PC-9 (cell line): ENCODE data around the gene ALKBH6. TPM values are rescaled to one million over a fixed set of nuclear protein-coding genes. Genes with fewer than 3 reads are reported as not detected.
"Not testable (repeated sequence)": the region's sequence is repeated elsewhere in the genome, so short reads cannot be mapped to it uniquely, and the experiment has no call there.

Experiments used
- BruUV-seq: library from RNA; stranded (reverse); fragments of 400-500 nt; replicated peaks from 2 replicates; lab custom pipeline; 2021; lab: Mats Ljungman, UMichigan
- CTCF ChIA-PET: fragments of 300-600 bp; sonication (Branson Sonifier 250); formaldehyde crosslinking; loops from one replicate; lab custom pipeline; 2022; ENCODE audit warnings: antibody characterized with exemption; lab: Charles Lee
- POLR2A ChIA-PET: fragments of 300-600 bp; sonication (Branson Sonifier 250); formaldehyde crosslinking; loops from one replicate; lab custom pipeline; 2022; ENCODE audit warnings: antibody characterized with exemption; ENCODE audit not compliant: unreplicated experiment; lab: Charles Lee
- DNase-seq, 2 experiments: peaks; one replicate each; pipeline versions ENCODE4 v3.0.0 to v3.0.0-alpha.2; 2015 to 2022; ENCODE audit warnings: mixed read lengths in 1 of 2
- H2AFZ ChIP-seq: fragments of 200-600 bp; sonication (generic); 2 replicates; pipeline ENCODE4 v1.8.1; 2017; ENCODE audit warnings: antibody characterized with exemption
- H3F3A ChIP-seq: fragments of 200-600 bp; sonication (generic); 2 replicates; pipeline ENCODE4 v1.8.1; 2017; ENCODE audit warnings: antibody characterized with exemption, mild to moderate bottlenecking, low read depth; ENCODE audit not compliant: insufficient read depth
- H3K27ac ChIP-seq: fragments of 200-600 bp; sonication (generic); 2 replicates; pipeline ENCODE4 v1.6.1; 2016; ENCODE audit warnings: mixed run types
- H3K27me3 ChIP-seq: fragments of 200-600 bp; sonication (generic); 2 replicates; pipeline ENCODE4 v1.6.1; 2016; ENCODE audit warnings: low read depth, mixed run types; ENCODE audit not compliant: insufficient read depth
- H3K36me3 ChIP-seq: fragments of 200-600 bp; sonication (generic); 2 replicates; pipeline ENCODE4 v1.6.1; 2016; ENCODE audit warnings: low read depth, mixed run types
- H3K4me1 ChIP-seq: fragments of 200-600 bp; sonication (generic); replicated peaks from 2 replicates; pipeline ENCODE4 v1.6.1; 2016; ENCODE audit warnings: mixed run types; ENCODE audit not compliant: insufficient read depth
- H3K4me2 ChIP-seq: fragments of 200-600 bp; sonication (generic); 2 replicates; pipeline ENCODE4 v1.6.1; 2017; ENCODE audit warnings: mixed run types
- H3K4me3 ChIP-seq: fragments of 200-600 bp; sonication (generic); 2 replicates; pipeline ENCODE4 v1.6.1; 2016; ENCODE audit warnings: mixed run types
- H3K79me2 ChIP-seq: fragments of 200-600 bp; sonication (generic); 2 replicates; pipeline ENCODE4 v1.6.1; 2017; ENCODE audit warnings: low read depth, mixed run types
- H3K9me2 ChIP-seq: fragments of 200-600 bp; sonication (generic); 2 replicates; pipeline ENCODE4 v1.8.1; 2017; ENCODE audit warnings: mild to moderate bottlenecking; ENCODE audit not compliant: insufficient read depth
- H3K9me3 ChIP-seq: fragments of 200-600 bp; sonication (generic); 2 replicates; pipeline ENCODE4 v1.8.1; 2016; ENCODE audit warnings: low read depth; ENCODE audit not compliant: insufficient read depth
- H4K20me1 ChIP-seq: fragments of 200-600 bp; sonication (generic); 2 replicates; pipeline ENCODE4 v1.8.1; 2017; ENCODE audit not compliant: insufficient read depth
- EZH2 ChIP-seq: fragments of 200-600 bp; sonication (generic); IDR thresholded peaks from 2 replicates; pipeline ENCODE4 v1.8.0; 2017; ENCODE audit warnings: antibody characterized with exemption, low read depth
- intact Hi-C: fragments of 100-400 bp; cut with micrococcal nuclease; formaldehyde crosslinking; loops from one replicate; pipeline ENCODE4 v1.10.0; 2022; ENCODE audit not compliant: unreplicated experiment
- total RNA-seq: library from RNA; stranded (reverse); gene quantifications from 2 replicates; pipeline ENCODE4 v1.2.3, GENCODE V29; 2021
- TF ChIP-seq, protein P1 (sequence below): fragments of 200-600 bp; sonication (generic); conservative IDR thresholded peaks from 2 replicates; pipeline ENCODE4 v1.6.1; 2017; ENCODE audit warnings: mixed run types, antibody characterized with exemption, mild to moderate bottlenecking, moderate library complexity

ALKBH6 gene
- total RNA-seq, 1 experiment from 2014 or later, result 55.1 TPM

DNA sequence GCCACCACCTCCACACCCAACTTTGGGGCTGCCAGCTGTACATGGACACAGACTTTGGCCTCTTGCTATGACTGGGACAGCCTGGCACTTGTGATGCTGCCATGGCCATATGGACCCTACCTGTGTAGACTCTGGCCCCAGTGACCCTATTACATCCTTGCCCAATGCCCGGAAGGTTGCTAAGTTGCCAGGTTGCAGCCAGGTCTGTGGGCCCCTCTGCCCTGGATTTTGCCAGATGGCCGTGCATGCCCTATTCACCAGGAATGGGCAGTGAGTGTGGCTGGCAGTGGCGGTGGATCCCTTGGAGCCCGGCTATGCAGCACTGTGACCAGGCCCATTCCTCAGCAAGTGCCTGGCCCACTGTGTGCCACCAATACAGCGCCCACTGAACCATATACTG, 27.9 kb downstream of the ALKBH6 start:
- TF ChIP-seq, protein P1, sequence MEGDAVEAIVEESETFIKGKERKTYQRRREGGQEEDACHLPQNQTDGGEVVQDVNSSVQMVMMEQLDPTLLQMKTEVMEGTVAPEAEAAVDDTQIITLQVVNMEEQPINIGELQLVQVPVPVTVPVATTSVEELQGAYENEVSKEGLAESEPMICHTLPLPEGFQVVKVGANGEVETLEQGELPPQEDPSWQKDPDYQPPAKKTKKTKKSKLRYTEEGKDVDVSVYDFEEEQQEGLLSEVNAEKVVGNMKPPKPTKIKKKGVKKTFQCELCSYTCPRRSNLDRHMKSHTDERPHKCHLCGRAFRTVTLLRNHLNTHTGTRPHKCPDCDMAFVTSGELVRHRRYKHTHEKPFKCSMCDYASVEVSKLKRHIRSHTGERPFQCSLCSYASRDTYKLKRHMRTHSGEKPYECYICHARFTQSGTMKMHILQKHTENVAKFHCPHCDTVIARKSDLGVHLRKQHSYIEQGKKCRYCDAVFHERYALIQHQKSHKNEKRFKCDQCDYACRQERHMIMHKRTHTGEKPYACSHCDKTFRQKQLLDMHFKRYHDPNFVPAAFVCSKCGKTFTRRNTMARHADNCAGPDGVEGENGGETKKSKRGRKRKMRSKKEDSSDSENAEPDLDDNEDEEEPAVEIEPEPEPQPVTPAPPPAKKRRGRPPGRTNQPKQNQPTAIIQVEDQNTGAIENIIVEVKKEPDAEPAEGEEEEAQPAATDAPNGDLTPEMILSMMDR, result no peak
- H3K4me2 ChIP-seq, result no peak overlapping the region
- H3K36me3 ChIP-seq, result no peaks in the 10 kb centered on the region
- CTCF ChIA-PET, result no interaction called here
- no peaks in the 10 kb centered on the region; the same call in 1 of the 2 replicates for H3K9me3 ChIP-seq
- H3K9me2 ChIP-seq, result no peaks in the 10 kb centered on the region
- intact Hi-C loops, result no loop called here
- BruUV-seq, result no TSS peak
- H3F3A ChIP-seq, result no peaks in the 10 kb centered on the region
- H3K27ac ChIP-seq, result no peak overlapping the region
- no peak overlapping the region for H3K4me3 ChIP-seq
- no peaks in the 10 kb centered on the region for H4K20me1 ChIP-seq
- no peaks in the 10 kb centered on the region for H3K4me1 ChIP-seq
- no peak for DNase-seq
- peaks cover 77% of the 10 kb centered on the region for H3K27me3 ChIP-seq
- no peaks in the 10 kb centered on the region for H3K79me2 ChIP-seq
- no peak overlapping the region for H2AFZ ChIP-seq
- POLR2A ChIA-PET, result no interaction called here

DNA sequence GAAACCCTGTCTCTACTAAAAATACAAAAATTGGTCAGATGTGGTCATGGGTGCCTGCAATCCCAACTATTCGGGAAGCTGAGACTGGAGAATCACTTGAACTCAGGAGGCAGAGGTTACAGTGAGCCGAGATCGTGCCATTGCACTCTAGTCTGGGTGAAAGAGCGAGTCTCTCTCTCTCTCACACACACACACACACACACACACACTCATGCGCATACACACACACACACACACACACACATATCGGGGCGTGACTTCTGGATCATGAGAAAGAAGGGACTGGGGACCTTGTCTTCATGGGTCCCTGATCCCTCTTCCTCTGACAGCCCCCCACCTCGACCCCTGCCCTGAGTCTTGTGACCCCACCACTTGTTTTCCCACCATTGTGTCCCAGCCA, 30.8 kb downstream of the ALKBH6 start:
- no TSS peak for BruUV-seq
- DNase-seq, result no peak
- H3K27ac ChIP-seq, result no peak overlapping the region
- H3K36me3 ChIP-seq, result no peaks in the 10 kb centered on the region
- no peaks in the 10 kb centered on the region for H3K4me1 ChIP-seq
- ChIA-PET POLR2A (interaction anchor here (0.6 kb wide), 1 partner anchor 11 kb away, joined by 4 read pairs; no protein-coding TSS in a partner anchor), CTCF (no interaction called here)
- H3K4me2 ChIP-seq, result no peak overlapping the region
- TF ChIP-seq, protein P1, result no peak
- TF ChIP-seq EZH2, result no peak
- intact Hi-C loops, result no loop called here
- H3K27me3 ChIP-seq, result peaks cover 96% of the 10 kb centered on the region
- H2AFZ ChIP-seq, result no peak overlapping the region
- no peaks in the 10 kb centered on the region for H3K9me2 ChIP-seq
- no peak overlapping the region for H3K4me3 ChIP-seq
- no peaks in the 10 kb centered on the region for H3F3A ChIP-seq
- H3K9me3 ChIP-seq, result no peaks in the 10 kb centered on the region
- no peaks in the 10 kb centered on the region for H4K20me1 ChIP-seq
- no peaks in the 10 kb centered on the region for H3K79me2 ChIP-seq

DNA sequence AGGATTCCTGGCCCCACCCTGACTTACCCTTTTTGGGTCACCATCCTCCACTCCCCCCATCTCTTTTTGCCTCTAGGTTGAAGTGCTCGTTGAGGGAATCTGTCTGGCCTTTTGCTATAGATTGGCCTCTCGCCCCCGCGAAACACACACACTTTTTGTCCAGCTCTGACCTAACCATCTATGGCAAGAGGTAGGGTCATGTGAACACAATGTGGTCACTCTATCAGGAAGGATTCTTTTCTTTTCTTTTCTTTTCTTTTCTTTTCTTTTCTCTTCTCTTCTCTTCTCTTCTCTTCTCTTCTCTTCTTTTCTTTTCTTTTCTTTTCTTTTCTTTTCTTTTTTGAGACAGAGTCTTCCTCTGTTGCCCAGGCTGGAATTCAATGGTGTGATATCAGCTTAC, 33.0 kb downstream of the ALKBH6 start:
- H3F3A ChIP-seq, H3K79me2 ChIP-seq, H3K27ac ChIP-seq, H2AFZ ChIP-seq, H3K9me2 ChIP-seq, DNase-seq, intact Hi-C loops, POLR2A ChIA-PET, CTCF ChIA-PET, BruUV-seq, H3K36me3 ChIP-seq, H4K20me1 ChIP-seq, H3K4me2 ChIP-seq, H3K4me3 ChIP-seq, H3K4me1 ChIP-seq, H3K9me3 ChIP-seq: not testable (repeated sequence)
- peaks cover 96% of the 10 kb centered on the region for H3K27me3 ChIP-seq

DNA sequence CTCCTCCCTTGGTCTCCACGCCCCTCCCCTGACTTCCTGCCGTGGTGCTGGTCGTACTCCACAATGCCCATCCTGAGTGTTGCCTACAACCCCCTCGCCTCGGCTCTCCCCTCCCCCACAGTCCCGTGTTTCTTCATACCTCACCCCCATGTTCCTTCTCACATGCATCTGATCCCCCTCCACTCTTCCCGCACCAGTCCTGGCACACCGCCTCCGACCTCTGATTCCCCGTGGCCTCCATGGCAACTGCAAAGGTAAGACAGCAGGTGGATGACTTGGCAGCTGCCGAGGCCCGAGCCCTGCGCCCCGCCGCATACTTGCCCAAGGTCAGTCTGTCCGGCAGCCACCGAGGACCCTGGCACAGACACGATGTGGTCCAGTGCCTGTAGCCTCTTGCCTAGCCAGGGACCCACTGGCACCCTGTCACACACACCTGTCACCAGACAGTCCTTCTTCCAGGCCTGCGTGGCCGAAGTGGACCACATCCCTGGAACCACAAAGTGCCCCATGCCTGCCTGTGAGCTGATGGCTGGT, 35.1 kb downstream of the ALKBH6 start:
- DNase-seq, result no peak
- CTCF ChIA-PET, result no interaction called here
- Histone ChIP-seq H3K9me2 (no peaks in the 10 kb centered on the region), H3K27ac (no peak overlapping the region), H3K9me3 (no peaks in the 10 kb centered on the region), H3K36me3 (no peaks in the 10 kb centered on the region), H2AFZ (no peak overlapping the region), H4K20me1 (no peaks in the 10 kb centered on the region), H3F3A (no peaks in the 10 kb centered on the region), H3K4me3 (no peak overlapping the region), H3K27me3 (peaks cover 89% of the 10 kb centered on the region), H3K79me2 (no peaks in the 10 kb centered on the region), H3K4me2 (no peak overlapping the region), H3K4me1 (no peaks in the 10 kb centered on the region)
- intact Hi-C loops, result no loop called here
- BruUV-seq, result no TSS peak
- POLR2A ChIA-PET, result no interaction called here
- TF ChIP-seq EZH2, result no peak
- TF ChIP-seq, protein P1, result no peak
